Ishikawa (cell line): Measurements from ENCODE around the gene TEDC2.

Experiments
- CEBPB ChIP-seq: IDR thresholded peaks from 2 replicates; pipeline ENCODE4 v1.6.1; 2012
- CREB1 ChIP-seq: IDR thresholded peaks from 2 replicates; pipeline ENCODE4 v1.6.1; 2012; ENCODE audit warnings: low read depth
- EGR1 ChIP-seq: IDR thresholded peaks from 2 replicates; pipeline ENCODE4 v1.6.1; 2012
- EP300 ChIP-seq: IDR thresholded peaks from 2 replicates; pipeline ENCODE4 v1.6.1; 2012; ENCODE audit warnings: borderline replicate concordance
- FOXM1 ChIP-seq: IDR thresholded peaks from 2 replicates; pipeline ENCODE4 v1.6.1; 2012; ENCODE audit warnings: low read depth, borderline replicate concordance
- MAX ChIP-seq: IDR thresholded peaks from 2 replicates; pipeline ENCODE4 v1.6.1; 2012
- NFIC ChIP-seq: IDR thresholded peaks from 2 replicates; pipeline ENCODE4 v1.6.1; 2012
- RAD21 ChIP-seq: IDR thresholded peaks from 2 replicates; pipeline ENCODE4 v1.6.1; 2012; ENCODE audit warnings: low read depth
- TAF1 ChIP-seq: IDR thresholded peaks from 2 replicates; pipeline ENCODE4 v1.6.1; 2012; ENCODE audit warnings: low read depth, mild to moderate bottlenecking
- TCF12 ChIP-seq: IDR thresholded peaks from 2 replicates; pipeline ENCODE4 v1.6.1; 2012; ENCODE audit warnings: low read depth
- TEAD4 ChIP-seq: IDR thresholded peaks from 2 replicates; pipeline ENCODE4 v1.6.1; 2012
- YY1 ChIP-seq: IDR thresholded peaks from 2 replicates; pipeline ENCODE4 v1.6.1; 2012; ENCODE audit warnings: low read depth
- ZBTB7A ChIP-seq: IDR thresholded peaks from 2 replicates; pipeline ENCODE4 v1.6.1; 2012; ENCODE audit warnings: low read depth
- TF ChIP-seq, protein P1 (sequence below): IDR thresholded peaks from 2 replicates; pipeline ENCODE4 v1.6.1; 2012
- TF ChIP-seq, protein P2 (sequence below): IDR thresholded peaks from 2 replicates; pipeline ENCODE4 v1.6.1; 2012; ENCODE audit warnings: low read depth, mild to moderate bottlenecking

TEDC2 gene

GRCh38 chr16:2477327-2477726 is 17.4 kb downstream of the TEDC2 start:
- no peak for TF ChIP-seq NFIC
- no peak for TF ChIP-seq EP300
- no peak for TF ChIP-seq EGR1
- no peak for TF ChIP-seq TCF12
- TF ChIP-seq TEAD4: no peak
- TF ChIP-seq, protein P1, sequence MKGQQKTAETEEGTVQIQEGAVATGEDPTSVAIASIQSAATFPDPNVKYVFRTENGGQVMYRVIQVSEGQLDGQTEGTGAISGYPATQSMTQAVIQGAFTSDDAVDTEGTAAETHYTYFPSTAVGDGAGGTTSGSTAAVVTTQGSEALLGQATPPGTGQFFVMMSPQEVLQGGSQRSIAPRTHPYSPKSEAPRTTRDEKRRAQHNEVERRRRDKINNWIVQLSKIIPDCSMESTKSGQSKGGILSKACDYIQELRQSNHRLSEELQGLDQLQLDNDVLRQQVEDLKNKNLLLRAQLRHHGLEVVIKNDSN: no peak
- no peak for TF ChIP-seq MAX

DNA sequence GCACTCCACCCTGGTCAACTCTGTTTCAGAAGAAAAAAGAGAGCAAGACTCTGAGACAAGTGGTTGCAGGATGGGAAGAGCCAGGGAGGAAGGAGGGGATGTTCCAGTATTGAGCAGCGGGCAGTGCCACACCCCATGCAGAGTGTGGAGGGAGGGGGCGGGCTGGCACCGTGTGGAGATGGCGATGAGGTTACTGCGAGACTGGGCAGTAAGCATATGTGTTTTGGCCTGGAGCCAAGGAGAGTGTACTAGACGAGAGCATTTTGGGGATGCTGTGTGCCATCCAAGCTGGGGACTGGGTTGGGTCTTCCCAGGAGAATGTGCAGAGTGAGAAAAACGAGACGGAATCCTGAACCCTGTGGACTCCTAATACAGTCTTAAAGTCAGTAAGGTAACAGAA is 18.4 kb downstream of the TEDC2 start:
- no peak for TF ChIP-seq ZBTB7A
- no peak for TF ChIP-seq MAX
- TF ChIP-seq, protein P1: no peak
- no peak for TF ChIP-seq TEAD4
- no peak for TF ChIP-seq TCF12
- TF ChIP-seq, protein P2, sequence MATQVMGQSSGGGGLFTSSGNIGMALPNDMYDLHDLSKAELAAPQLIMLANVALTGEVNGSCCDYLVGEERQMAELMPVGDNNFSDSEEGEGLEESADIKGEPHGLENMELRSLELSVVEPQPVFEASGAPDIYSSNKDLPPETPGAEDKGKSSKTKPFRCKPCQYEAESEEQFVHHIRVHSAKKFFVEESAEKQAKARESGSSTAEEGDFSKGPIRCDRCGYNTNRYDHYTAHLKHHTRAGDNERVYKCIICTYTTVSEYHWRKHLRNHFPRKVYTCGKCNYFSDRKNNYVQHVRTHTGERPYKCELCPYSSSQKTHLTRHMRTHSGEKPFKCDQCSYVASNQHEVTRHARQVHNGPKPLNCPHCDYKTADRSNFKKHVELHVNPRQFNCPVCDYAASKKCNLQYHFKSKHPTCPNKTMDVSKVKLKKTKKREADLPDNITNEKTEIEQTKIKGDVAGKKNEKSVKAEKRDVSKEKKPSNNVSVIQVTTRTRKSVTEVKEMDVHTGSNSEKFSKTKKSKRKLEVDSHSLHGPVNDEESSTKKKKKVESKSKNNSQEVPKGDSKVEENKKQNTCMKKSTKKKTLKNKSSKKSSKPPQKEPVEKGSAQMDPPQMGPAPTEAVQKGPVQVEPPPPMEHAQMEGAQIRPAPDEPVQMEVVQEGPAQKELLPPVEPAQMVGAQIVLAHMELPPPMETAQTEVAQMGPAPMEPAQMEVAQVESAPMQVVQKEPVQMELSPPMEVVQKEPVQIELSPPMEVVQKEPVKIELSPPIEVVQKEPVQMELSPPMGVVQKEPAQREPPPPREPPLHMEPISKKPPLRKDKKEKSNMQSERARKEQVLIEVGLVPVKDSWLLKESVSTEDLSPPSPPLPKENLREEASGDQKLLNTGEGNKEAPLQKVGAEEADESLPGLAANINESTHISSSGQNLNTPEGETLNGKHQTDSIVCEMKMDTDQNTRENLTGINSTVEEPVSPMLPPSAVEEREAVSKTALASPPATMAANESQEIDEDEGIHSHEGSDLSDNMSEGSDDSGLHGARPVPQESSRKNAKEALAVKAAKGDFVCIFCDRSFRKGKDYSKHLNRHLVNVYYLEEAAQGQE: no peak

- TF ChIP-seq FOXM1 (no peak), YY1 (no peak)
These were observed 21.0 kb downstream of the TEDC2 start for GRCh38 chr16:2480948-2481347.

GRCh38 chr16:2481676-2482075 is 21.8 kb downstream of the TEDC2 start:
- no peak for TF ChIP-seq CEBPB
- TF ChIP-seq, protein P1: no peak
- no peak for TF ChIP-seq MAX
- TF ChIP-seq TCF12: no peak
- TF ChIP-seq EGR1: no peak
- TF ChIP-seq EP300: no peak
- TF ChIP-seq, protein P2: no peak
- TF ChIP-seq ZBTB7A: no peak
- TF ChIP-seq TEAD4: no peak
- no peak for TF ChIP-seq RAD21
- no peak for TF ChIP-seq YY1
- TF ChIP-seq CREB1: no peak
- no peak for TF ChIP-seq NFIC
- no peak for TF ChIP-seq TAF1
- TF ChIP-seq FOXM1: no peak

- no peak for TF ChIP-seq YY1
- no peak for TF ChIP-seq RAD21
These were observed 22.3 kb downstream of the TEDC2 start for GRCh38 chr16:2482249-2482648.

DNA sequence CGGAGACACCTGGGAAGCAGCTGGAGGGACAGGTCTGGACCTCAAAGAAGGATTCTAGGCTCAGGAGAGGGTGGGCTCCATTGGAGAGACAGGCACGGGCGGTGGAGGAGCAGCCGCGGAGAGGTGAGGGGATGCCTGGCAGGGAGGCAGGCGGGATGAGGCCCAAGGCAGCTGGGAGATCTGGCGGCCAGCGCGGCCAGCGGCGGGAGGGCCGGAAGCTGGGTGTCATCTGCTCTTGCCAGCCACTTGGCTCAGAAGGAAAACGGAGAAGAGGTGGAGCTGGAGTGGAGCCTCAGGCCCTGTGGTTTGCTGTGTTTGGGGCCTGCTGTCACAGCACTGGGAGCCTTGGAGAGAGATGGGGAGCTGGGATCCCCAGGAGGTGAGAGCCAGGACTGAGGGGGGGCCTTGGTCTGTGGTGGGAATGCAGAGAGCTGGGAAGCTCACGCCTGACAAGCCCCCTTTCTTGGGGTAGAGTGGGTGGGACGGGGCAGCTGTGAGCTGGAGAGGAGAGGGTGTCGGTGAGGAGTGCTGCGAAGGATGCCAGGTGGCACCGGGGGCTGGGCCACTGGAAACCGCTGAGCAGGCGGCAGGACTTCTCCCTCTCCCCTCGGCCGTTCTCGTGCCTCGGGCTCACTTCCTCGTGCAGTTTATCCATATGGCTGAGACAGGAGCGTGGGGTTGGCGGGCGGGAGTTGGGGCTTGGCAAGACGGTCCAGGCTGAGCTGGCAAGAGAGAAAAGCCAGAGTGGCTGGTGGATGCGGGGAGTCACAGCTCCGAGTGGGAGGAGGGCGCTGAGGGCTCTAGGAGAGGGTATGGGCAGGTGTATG is 23.0 kb downstream of the TEDC2 start:
- TF ChIP-seq EGR1 (no peak), MAX (no peak), ZBTB7A (no peak), RAD21 (no peak), CEBPB (no peak), YY1 (no peak), NFIC (no peak), TAF1 (no peak), CREB1 (no peak), TEAD4 (no peak), EP300 (no peak)
